Hematopoietic multipotent progenitor cell treated with erythropoietin and hydrocortisone succinate and interleukin-3 and kit ligand, for 4 days (in vitro differentiated cells): ENCODE results near the gene SLC43A2.

ENCODE experiments used
- DNase-seq: peaks from one replicate; pipeline ENCODE4 v3.0.0-alpha.2; 2015

The SLC43A2 gene

DNA sequence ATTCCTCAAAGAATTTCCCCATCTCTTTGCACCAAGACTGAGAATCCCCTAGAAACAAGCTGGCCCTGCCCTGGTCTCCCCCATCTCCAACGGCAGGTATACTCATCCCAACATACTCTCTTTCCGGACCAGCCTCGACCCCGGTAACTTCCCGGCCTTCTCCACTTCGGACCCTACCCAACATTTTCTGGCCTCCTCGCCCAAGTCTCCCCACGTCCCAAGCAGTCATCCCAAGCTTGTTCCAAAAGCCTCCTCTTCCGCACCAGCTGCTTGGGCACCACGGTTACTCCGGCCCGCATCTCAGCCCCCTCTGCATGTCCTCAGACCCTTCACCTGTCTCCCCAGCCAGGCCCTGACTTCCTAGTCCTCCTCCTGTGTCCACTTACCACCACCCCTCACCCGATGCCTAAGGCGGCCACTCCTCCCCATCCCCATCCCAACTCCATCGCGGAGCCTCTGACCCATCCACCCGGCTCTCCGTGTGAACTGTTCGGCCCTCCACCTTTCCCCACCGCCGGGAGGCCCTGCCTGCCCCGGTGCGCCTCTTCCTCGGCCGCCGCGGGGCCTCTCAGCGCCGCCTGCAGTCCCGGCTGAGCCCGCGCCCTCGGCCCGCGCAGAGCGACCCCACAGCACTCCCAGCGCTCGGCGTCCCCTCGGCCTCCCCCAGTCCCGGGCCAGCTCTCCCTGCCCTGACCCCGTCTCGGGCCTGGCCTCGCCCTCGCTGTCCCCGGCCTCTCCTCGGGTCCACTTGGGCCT is 67.0 kb downstream of the SLC43A2 start:
- peak; percentile 63 for DNase-seq

DNA sequence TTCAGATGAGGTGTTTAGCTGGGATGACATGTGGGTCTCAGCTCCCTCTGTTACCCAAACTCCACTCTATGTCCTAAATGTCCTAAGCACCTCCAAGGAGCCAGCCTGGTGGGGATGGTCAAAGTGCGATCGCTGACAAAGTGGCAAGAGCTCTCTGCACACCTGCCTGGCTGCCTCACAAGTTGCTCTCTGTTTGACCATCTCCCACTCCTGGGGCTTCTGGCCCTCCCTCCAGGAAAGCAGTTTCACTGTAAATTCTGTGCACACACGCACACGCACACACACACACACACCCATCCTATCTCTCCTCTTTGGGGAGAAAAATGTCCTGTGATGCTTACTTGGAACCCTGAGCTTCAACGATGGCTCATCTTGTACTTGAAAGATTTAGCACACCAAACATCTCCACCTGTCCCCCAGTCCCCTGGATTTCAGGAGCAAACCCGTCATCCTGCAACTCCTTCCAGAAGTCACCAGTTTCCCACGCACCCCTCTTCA is 67.7 kb downstream of the SLC43A2 start:
- DNase-seq, result no peak

DNA sequence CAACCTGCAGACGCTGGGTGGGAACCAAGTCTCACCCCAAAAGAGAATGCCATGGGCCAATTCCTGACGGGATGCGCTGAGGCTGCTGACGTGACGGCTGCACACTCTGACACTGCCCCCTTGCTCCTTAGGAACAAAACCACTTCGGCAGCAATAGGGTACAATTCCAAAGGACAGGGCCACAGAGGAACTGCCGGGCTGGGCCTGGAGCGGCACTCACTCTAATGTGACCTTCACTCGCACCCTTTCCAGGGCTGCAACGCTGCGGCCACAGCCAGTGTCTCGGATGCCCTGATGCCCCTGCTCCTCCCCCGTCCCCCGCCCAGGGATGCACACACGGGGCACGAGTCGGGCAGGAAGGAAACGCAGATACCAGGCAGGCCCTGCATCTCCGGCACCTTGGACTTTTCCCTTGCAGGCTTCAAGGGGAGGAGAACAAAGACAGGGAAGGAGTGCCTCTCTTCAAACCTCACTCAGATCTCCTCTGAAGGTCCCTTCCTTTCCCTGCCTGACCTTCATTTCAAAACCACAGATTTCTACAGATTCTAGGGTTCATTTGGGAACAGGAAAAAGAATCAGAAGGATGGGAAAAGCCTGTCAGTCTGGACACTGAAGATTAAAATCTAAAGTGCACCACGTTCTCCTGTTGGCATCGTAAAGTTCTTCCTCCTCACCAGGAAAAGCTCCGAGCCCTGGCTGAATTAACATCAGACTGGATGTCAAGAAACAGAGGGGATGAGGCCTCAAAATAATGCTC is 68.4 kb downstream of the SLC43A2 start:
- DNase-seq, result no peak

DNA sequence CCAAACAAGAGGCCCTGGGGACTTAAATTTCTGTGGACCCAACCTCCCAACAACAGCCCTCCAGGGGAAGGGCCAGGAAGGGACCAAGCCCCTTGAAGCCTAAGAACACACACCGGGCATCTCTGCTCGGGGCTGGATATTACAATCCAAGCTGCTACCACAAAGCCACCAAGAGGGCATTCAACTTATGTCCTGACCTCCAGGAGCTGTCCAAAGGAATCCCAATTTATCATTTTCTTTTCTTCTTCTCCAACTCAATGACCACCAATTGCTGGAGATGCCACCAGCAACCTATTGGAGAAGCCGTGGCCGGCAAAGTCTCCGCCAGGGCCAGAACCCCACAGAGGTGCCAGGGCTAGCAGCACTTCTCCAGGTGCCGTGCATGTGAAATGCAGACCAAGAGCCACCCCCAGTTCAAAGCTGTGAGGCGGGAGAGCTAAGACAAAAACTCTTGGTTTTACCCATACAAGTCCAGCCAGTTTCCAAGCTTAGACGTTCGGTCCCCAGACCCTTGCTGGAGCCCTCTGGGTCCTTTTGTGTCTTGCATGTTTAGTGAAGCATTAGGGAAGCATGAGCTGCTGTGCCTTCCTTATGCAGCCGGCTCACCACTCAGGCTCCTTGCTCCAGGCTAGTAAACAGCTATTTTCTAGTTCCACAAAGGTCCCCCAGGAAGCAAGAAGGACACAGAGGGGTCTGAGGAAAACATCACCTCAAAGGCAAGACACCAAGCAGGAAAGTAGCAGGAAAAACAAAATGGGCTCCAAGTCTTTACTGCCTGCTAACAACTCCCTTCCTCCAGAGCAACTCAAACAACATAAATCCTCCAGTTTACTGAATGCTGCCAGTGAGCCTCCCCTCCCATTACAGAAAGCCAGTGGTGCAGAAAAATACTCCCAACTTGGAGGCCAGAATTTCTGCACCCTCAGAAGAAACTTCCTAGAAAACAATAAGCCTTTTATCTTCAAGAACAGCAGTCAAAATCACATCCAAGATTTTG is 69.3 kb downstream of the SLC43A2 start:
- no peak for DNase-seq

DNA sequence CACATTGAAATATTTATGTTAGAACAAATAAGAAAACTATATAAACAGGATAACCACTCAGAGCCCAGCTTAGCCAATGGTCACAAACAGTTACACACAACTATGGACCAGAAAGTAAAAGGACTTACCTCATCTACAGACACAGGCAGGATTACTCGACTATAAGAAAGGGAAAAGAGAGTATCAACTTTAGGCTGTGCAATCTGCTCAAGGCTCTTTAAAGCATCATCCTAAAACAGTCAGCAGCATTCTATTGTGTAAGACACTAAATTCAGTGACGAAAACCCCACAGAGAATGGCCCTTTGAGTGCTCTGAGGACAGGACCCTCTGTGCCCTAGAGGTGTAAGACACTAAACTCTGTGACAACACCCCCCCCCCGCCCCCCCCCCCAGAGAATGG is 70.2 kb downstream of the SLC43A2 start:
- no peak for DNase-seq

DNA sequence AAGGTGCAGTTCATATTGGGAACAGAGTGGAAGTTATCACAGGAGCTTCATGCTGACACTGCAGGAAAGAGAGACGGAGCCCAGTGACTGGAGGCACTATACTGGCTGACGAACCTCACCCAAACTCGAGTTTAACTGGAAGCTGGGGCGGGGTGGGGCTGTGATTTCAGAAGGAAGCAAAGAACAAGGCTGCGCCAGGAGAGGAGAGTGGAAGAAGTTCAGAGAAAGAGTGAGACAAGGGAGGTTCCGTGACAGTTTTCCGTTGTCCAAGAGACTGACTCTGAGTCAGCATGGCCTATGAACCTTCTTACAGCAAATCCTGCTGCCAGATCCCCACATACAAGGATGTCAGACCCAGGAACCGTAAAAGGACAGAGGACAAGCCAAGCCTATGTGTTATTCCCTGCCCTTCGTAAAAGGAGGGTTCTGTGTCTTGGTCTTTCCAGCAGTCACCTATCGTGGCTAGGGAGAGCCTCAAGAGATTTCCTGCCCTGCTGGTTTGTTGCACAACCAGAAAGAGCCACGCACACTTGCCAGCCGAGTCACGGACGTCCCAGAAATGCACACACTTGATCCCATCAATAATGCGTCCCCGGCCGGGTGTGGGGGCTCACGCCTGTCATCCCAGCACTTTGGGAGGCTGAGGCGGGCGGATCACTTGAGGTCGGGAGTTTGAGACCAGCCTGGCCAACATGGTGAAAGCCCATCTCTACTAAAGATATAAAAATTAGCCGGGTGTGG is 71.1 kb downstream of the SLC43A2 start:
- DNase-seq, result no peak

DNA sequence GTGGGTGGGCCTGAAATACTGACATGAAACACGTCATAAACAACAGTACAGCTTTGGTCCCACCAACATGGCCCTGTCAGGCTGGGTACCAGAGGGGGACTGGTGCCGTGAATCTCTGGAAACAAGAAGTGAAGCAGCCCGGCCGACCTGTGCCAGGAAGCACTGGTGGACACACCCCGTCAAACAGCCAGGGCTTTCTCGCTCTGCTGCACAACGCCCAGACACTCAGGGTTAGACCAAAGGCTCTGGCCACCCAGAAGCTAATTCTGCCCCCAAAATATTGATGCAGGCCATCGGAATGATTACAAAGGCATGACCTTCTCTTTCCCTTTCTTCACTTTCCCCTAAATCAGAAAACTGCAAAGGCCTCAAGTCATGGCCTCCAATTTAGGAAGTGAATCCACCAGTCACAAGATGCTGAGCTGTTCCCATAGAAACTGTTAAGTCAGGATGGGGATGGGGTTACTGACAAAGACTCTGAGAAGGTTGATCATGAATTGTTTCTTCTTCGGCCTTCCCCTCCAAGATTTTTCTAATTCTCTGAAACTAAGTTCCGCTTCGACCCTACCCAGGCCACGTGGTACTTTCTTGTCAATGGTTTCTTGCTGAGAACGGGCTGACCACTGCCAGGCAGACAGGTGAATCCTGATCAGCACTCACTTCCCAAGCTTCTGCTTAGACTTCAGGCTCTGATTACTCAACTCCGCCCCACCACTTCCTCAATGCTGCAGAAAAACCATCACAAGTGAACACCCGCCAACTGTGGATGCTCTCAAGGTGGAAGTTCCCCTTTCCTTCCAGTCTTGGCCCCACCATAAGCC is 72.8 kb downstream of the SLC43A2 start:
- peak; percentile 83 for DNase-seq

- DNase-seq, result no peak
These were observed 73.7 kb downstream of the SLC43A2 start for GRCh38 chr17:1554751-1555540.

GRCh38 chr17:1553354-1554266 is 75.0 kb downstream of the SLC43A2 start:
- DNase-seq, result no peak

DNA sequence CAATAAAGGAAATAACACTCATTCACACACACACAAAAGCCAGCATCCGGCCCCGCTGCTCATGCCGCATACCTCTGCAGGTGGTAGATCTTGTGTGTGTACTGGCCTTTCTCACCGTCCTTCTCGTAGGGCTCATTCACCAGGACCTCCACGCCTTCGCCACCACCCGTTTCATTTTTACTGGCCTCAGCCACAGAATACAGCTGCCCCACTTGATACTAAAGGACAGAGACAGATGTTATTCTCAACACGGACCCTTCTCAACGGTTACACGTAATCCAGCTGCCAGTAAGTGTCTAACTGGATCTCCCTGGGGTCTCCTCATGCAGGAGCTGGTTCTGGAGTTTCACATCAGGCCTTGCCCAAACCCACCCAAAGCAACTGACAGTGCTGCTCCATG is 75.7 kb downstream of the SLC43A2 start:
- no peak for DNase-seq

- DNase-seq, result no peak
These were observed 76.9 kb downstream of the SLC43A2 start for GRCh38 chr17:1551741-1552140.

DNA sequence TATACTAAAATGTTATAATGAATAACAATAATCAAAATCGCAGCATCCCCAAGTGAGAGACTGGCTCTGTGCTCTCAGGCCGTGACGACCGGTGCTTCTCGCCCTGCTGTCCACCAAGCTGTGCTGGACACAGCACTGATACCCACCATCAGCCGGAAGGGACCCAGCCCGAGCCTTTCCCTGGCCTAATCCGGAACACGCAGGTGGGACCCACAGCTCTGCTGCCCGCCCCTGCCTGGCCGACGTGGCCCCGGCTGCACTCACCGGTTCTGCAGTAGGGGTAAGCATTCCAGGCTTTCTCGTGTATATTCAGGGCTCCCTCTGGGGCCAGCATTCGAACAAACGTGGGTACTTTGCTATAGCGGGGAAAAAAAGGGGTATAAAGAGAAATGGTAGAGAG is 80.6 kb downstream of the SLC43A2 start:
- DNase-seq, result no peak

DNA sequence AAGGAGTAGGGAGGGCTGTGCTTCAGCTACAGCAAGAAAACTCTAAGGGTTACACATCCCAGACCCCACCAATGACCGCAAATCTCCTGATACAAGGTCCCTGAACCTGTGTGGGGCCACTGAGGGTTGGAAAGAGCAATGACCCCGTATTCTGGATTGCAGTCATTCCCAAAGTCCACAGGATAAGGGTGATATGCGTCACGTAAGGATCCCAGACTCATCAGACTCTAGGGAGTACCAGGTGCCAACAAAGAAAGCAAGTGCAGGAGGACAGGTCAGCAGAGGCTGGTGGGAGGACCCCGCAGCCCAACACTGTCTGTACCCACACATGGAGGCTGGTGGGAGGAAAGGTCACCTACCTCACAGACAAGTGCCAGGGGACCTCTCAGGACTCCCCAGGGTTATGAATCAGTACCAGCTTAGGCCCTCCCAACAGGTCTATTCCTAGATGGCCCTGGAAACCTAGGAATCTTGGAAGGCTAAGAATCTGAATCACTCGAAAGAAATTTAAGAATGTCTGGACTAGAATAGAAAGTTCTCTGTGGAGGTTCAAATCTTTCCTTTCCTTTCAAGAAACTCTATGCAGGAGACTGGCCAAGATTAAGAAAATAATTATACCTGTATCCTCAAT is 82.2 kb downstream of the SLC43A2 start:
- DNase-seq, result no peak

DNA sequence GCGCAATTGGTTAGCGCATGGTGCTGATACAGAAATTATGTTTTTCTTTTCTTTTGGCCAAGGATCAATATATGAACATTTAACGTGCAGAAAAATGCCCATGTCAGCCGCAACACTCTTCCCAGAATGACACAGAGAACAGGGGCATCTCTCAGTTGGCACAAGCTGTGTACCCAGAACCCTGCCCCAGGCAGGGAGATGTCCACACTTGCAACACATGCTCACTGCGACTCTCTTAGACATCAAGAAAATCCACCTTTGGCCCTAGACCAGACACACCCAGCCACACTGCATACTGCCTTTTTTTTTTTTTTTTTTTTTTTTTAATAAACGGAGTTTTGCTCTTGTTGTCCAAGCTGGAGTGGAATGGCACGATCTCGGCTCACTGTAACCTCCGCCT is 83.0 kb downstream of the SLC43A2 start:
- DNase-seq, result no peak

DNA sequence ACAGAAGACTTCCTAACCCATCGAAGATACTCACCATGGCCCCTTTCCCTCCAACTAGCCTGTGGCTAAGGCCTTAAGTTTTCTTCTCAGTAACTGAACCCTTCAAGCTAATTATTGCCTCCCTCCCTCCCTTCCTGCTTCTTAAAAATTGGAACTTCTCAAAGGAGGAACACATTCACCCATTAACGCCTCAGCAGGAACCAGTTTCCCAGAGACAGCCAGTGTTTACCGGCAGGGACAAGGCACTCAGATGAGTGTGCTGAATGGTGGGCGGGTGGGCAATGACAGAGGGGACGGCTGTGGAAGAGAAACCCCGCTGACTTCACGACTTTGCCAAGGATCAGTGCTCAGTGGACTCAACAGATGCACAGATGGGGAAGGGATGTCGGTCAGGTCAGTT is 86.3 kb downstream of the SLC43A2 start:
- no peak for DNase-seq

GRCh38 chr17:1541367-1541904 is 87.2 kb downstream of the SLC43A2 start:
- no peak for DNase-seq

DNA sequence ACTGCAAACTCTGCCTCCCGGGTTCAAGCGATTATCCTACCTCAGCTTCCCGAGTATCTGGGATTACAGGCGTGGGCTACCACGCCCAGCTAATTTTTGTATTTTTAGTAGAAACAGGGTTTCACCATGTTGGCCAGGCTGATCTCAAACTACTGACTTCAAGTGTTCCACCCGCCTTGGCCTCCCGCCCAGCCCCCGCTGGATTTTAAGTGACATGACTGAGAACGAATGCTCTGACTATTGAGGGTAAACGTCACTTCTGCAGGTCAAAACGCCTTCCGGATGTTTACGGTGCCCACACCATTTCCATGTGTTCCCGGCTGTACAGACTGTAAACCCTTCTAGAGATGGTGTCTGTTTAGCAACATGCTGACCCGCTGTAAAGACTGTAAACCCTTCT is 88.8 kb downstream of the SLC43A2 start:
- no peak for DNase-seq

DNA sequence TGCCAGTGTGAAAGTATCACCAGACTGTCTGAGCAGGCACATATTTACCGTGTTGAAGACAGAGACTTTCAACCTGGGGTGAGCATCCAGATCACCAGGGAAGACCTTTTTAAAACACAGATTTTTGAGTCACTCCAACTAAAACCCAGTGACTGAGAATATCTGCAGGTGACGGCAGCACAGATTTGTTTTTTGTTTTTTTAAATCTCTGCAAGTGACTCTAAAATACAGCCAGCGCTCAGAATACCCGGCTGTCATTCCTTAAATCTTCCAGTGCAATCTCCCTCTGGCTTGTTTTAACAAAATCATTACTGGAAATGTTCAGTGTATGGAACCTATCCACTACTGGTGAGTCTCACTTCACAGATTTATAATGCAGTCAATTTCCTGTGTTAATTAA is 92.9 kb downstream of the SLC43A2 start:
- no peak for DNase-seq
